ENCODE results near the gene USP38.

DNA sequence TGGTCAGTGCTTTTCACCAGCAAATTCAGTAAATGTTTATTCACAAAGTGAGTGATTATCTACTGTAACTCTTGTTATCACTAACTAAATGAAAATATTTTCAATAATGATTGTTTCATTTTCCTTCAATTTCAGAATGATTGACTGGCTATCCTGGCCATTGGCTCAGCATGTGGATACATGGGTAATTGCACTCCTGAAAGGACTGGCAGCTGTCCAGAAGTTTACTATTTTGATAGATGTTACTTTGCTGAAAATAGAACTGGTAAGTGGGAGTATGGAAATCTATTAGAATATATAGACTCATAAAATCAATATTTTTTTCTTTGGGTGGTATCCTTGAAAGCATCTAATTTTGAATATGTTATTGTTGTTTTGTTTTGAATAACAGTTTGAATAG, 10.9 kb downstream of the USP38 start:
- TF ChIP-seq, protein P1, sequence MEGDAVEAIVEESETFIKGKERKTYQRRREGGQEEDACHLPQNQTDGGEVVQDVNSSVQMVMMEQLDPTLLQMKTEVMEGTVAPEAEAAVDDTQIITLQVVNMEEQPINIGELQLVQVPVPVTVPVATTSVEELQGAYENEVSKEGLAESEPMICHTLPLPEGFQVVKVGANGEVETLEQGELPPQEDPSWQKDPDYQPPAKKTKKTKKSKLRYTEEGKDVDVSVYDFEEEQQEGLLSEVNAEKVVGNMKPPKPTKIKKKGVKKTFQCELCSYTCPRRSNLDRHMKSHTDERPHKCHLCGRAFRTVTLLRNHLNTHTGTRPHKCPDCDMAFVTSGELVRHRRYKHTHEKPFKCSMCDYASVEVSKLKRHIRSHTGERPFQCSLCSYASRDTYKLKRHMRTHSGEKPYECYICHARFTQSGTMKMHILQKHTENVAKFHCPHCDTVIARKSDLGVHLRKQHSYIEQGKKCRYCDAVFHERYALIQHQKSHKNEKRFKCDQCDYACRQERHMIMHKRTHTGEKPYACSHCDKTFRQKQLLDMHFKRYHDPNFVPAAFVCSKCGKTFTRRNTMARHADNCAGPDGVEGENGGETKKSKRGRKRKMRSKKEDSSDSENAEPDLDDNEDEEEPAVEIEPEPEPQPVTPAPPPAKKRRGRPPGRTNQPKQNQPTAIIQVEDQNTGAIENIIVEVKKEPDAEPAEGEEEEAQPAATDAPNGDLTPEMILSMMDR (conservative IDR thresholded peaks at IDR 0.05; ENCODE audit: low read depth, low read length): no peak
- TF ChIP-seq RFX5 (IDR thresholded peaks at IDR 0.05; ENCODE audit: low read depth, low read length): no peak

All from IMR-90 (cell line).